ENCODE measurements around the gene EIF1AD. TPM values are rescaled to one million over a fixed set of nuclear protein-coding genes. Genes with fewer than 3 reads are reported as not detected.
"Not testable (repeated sequence)": the region's sequence is repeated elsewhere in the genome, so short reads cannot be mapped to it uniquely, and the experiment has no call there.

EIF1AD gene, protein sequence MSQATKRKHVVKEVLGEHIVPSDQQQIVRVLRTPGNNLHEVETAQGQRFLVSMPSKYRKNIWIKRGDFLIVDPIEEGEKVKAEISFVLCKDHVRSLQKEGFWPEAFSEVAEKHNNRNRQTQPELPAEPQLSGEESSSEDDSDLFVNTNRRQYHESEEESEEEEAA
- 34.0 and 47.6 TPM in 2 replicates for total RNA-seq

- peak; percentile 94 for DNase-seq (ENCODE audit: low read depth, low spot score)
Observed at GRCh38 chr11:66001942-66002647, at the start of gene EIF1AD, which contains the start of gene BANF1. EIF1AD (minus strand) TSS chr11:66002157; CDS start chr11:66000389, 1,768 bp downstream. BANF1 (plus strand) TSS chr11:66002503; CDS start chr11:66003251, 748 bp downstream.

GRCh38 chr11:66051371-66051765, 49.4 kb upstream of the EIF1AD start:
- no peak for DNase-seq (ENCODE audit: low read depth, low spot score)

DNA sequence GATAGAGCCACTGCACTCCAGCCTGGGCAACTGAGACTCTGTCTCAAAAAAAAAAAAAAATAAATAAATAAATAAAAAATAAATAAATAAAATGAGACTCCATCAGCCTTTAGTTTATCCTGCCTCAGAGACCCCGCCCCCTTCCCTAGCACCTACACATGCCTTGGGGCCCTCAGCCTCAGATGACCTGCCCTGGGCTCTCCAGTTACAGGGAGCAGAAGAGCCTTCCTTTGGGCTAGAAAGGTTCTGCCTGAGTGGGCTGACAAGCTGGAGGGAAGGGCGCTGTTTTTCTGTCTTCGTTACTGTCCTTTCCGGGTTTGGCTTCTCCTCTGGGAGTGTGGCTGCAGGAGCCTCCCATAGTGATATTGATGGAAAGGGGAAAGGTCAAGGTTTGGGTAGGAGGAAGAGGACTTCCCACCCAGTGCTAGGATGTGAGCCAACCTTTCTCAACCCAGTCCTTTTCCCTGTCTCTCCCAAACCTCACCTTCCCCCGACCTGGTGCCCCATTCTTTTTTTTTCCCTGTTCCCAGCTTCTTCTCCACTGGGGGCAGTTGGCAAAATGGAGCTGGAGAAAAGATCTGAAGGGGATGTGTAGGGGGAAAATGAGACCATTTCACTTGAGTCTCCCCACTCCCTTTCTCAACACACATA, 48.7 kb upstream of the EIF1AD start:
- no peak for DNase-seq (ENCODE audit: low read depth, low spot score)

- DNase-seq (ENCODE audit: low read depth, low spot score), result no peak
Observed at GRCh38 chr11:66048547-66049323, 46.8 kb upstream of the EIF1AD start, which contains the start of gene GAL3ST3. GAL3ST3 (minus strand) TSS chr11:66049161; CDS start chr11:66045415, 3,746 bp downstream.

DNA sequence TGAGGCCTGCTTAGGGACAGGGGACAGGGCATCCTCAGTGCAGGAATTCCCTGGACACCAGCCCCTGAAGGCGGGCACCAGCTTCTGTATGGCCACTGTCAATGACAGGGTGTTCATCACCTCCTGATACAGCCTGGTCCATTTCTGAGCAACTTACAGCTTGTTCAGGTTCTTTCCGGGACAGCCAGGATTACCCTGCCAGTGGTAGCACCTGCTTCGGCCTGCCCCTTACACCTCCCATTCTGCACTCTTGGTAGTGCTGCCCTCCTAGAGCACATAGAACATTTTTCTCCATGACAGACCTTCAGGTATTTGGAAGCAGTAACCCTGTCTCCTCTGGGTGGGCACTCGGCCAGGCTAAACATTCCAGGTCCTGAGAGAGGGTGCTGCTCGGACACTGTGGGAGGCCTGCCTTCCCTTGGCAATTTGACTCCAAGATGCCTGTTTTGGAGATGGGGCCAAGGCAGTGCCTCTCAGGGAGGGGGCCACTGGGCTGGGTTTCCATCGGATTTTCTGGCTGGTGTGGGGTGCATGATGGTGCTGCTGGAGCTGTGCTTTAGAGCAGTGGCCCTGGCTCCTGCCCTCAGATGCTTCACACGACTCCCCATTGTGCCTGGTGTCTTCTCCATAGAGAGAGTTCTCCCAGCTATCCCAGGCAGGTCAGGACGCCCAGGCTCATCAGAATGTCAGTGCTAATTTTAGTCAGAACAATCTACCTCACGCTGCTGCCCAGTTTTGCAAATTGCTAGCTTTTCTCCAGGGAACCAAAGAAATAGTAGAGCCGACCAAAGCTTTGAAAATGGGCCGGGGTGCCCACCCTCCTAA, 45.8 kb upstream of the EIF1AD start:
- DNase-seq (ENCODE audit: low read depth, low spot score), result no peak

DNA sequence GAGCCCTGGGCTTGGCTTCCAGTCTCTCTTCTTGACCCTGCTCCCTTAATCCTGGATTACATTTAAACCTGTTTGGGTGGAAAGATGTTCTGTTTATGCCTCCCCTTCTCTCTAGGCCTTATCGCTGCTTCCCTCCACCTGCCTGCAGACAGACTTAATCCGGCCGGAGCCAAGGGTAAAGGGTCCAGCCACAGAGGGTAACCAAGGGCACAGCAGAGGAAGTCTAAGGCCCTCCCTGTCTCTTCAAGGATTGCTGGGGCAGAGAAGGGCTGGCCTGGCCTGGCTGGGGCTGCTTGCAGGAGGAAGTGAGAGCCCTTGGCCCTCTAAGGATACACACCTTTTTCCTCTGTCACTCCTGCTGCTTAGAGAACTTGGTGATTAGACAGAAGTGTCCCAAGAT, 44.9 kb upstream of the EIF1AD start:
- no peak for DNase-seq (ENCODE audit: low read depth, low spot score)

- DNase-seq (ENCODE audit: low read depth, low spot score), result peak; percentile 44
Observed at GRCh38 chr11:66045177-66045639, 43.3 kb upstream of the EIF1AD start.

- DNase-seq (ENCODE audit: low read depth, low spot score), result no peak
Observed at GRCh38 chr11:66044757-66045156, 42.8 kb upstream of the EIF1AD start.

DNA sequence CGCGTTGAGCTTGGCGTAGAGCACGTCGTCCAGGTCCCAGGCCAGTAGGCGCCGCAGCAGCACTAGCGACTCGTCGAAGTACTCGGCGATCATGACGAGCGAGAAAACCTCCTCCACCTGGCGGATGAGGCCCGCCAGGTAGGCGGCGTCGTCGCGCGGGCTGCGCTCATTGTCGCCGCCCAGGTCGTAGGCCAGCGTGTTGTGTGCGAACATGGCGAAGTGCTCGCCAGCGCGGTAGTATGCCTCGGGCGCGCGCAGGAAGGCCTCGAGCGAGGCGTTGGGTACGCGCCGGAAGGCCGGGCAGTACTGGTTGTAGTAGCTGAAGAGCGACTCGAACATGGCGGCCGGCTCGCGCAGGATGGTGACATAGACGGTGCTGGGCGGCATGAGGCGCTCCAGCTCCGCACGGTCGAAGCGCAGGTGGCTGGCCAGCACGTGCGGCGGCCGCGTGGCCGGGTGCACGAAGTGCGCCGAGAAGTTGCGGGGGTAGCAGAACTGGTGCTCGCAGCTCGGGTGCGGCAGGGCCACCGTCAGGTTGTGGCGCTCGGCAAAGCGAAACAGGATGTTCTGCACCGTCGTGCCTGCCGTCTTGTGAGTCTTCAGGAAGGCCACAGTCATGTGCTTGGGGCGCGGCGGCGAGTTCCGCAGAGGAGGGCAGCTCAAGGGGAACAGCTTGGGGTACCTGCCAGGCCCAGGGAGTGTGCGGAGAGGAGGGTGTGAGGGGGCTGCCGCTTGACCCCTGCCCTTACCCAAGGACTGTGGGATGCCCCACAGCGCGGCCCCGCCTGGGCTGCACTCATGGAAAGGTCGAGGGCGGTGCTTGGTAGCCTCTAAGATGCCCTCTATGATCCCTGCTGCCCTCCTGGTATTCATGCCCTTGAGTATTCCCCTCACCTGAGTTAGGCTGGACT, 41.3 kb upstream of the EIF1AD start:
- no peak for DNase-seq (ENCODE audit: low read depth, low spot score)

- no peak for DNase-seq (ENCODE audit: low read depth, low spot score)
Observed at GRCh38 chr11:66042227-66042995, 40.5 kb upstream of the EIF1AD start.

- DNase-seq (ENCODE audit: low read depth, low spot score), result no peak
Observed at GRCh38 chr11:66039765-66040164, 37.8 kb upstream of the EIF1AD start.

GRCh38 chr11:66037327-66037726, 35.4 kb upstream of the EIF1AD start:
- no peak for DNase-seq (ENCODE audit: low read depth, low spot score)

- DNase-seq (ENCODE audit: low read depth, low spot score), result no peak
Observed at GRCh38 chr11:66036334-66036710, 34.4 kb upstream of the EIF1AD start.

GRCh38 chr11:66035653-66036333, 33.8 kb upstream of the EIF1AD start:
- DNase-seq (ENCODE audit: low read depth, low spot score), result no peak

GRCh38 chr11:66032957-66033735, 31.2 kb upstream of the EIF1AD start:
- no peak for DNase-seq (ENCODE audit: low read depth, low spot score)

- no peak for DNase-seq (ENCODE audit: low read depth, low spot score)
Observed at GRCh38 chr11:66026017-66026529, 24.1 kb upstream of the EIF1AD start, which contains the start of gene CATSPER1. CATSPER1 (minus strand) TSS chr11:66026479; CDS start chr11:66026379, 100 bp downstream.

DNA sequence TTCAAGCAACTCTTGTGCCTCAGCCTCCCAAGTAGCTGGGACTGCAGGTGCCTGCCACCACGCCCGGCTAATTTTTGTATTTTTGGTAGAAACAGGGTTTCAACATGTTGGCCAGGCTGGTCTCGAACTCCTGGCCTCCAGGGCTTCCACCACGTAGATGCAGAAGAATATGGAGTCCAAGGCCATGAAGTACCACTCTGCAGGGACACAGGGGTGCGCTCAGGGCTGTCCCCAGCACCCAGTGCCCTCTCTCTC, 21.2 kb upstream of the EIF1AD start:
- not testable (repeated sequence) for DNase-seq (ENCODE audit: low read depth, low spot score)

Measured in pulmonary artery endothelial cell (primary cell).